Stimulated activated CD4-positive, alpha-beta T cell treated with anti-CD3 and anti-CD28 coated beads, Interleukin-2, amount 100 ng/mL, for 4 hours (primary cell): ENCODE results near the gene C17orf75.
A peak's percentile ranks its signal among the peaks of the same experiment; 100 is the strongest.
"Not testable (repeated sequence)": the region's sequence is repeated elsewhere in the genome, so short reads cannot be mapped to it uniquely, and the experiment has no call there.

ENCODE experiments used
- DNase-seq: peaks from one replicate; pipeline ENCODE4 v3.0.0-alpha.2; 2020; ENCODE audit warnings: low read depth

The C17orf75 gene

GRCh38 chr17:32345951-32346600 is 4.1 kb upstream of the C17orf75 start:
- DNase-seq: no peak

- no peak for DNase-seq
Observed at GRCh38 chr17:32342603-32343325, 791 bp upstream of the C17orf75 start.

- DNase-seq: peak; percentile 24
Observed at GRCh38 chr17:32341141-32341856, 674 bp downstream of the C17orf75 start.

DNA sequence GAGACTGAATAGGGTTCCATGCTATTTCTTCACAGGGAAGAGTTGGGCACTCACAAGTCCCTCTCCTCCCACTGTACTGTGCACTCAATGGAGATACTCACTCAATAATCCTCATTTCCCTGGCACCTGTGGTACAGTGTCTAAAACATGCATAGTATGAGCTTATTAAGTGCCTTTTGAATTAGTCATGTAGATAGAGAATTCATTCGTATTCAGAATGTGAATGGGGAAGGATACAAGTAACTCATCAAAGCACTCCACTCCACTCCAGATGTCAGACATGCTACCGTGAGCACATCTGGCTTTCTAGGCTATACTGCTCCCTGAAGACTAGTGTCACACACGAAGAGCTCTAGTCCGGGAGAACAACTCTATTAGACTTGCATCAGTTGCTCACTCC is 6.3 kb downstream of the C17orf75 start:
- no peak for DNase-seq

DNA sequence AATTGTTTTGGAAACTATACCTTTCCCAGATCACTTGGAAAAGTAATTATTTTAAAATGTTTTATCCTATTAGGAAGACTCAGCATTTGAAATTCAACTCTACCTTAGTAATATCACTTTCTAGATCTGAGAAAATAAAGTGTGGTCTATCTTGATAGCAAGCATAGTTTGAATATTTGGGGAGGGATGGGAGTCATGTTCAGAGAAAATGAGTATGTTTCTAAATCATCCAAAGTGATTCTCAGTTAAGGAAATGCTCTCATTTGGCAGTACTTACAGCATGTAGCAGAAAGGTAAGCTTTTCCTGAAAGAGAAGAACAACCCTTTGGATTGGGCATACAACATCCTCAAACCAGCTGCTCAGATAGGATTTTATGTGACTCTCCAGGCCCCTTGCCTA is 6.9 kb downstream of the C17orf75 start:
- no peak for DNase-seq

- no peak for DNase-seq
Observed at GRCh38 chr17:32333187-32333586, 8.8 kb downstream of the C17orf75 start.

GRCh38 chr17:32331243-32332040 is 10.5 kb downstream of the C17orf75 start:
- no peak for DNase-seq

- no peak for DNase-seq
Observed at GRCh38 chr17:32330147-32330546, 11.8 kb downstream of the C17orf75 start.

DNA sequence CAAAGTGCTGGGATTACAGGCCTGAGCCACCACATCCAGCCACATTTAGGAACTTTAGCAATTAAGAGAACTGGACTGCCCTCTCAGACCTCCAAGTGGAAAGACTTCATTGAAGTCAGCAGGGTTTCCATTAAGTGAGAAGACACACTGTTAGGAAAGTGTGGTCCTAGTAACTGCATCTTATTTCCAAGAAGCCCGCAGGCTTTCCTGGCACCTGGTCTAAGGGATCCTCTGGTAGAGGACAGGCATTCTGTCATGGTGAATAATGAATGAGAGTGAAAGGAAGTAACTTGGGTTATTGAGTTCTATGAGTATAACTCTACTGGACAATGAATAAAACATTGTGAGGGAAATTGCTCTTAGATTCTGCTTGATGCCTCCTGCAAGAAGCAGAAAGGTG is 14.1 kb downstream of the C17orf75 start:
- DNase-seq: no peak

DNA sequence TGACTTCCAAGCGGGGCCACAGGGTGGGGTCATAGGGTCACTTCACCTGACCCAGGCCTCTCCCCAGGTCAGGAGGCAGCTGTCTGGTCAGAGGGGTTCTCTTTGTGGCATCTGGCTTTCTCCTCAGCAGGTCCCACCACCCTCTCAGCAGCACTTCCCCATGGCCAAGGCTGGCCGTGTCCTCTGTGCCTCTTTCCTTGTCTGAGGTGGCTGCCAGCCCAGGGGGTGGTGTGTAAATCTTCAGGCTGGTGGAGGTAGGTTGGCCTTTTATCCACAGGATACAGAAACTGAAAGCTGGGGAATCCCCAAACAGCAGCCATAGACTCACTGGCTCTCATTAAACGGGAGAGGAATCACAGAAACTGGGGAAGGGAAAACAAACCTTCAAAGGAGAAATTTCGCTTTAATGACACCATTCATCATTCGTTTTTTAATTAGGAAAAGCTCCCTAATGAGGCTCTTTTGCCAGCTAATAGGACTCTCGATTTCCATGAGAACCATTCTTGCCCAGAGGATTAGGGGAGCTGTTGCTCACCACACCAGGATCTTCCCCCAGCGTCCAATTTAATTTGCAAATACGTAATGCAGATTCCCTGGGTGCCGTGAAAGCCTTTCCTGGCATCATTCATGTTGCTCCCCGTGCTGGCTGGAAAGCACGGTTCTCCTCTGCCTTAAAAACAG is 18.0 kb downstream of the C17orf75 start:
- peak; percentile 22 for DNase-seq

DNA sequence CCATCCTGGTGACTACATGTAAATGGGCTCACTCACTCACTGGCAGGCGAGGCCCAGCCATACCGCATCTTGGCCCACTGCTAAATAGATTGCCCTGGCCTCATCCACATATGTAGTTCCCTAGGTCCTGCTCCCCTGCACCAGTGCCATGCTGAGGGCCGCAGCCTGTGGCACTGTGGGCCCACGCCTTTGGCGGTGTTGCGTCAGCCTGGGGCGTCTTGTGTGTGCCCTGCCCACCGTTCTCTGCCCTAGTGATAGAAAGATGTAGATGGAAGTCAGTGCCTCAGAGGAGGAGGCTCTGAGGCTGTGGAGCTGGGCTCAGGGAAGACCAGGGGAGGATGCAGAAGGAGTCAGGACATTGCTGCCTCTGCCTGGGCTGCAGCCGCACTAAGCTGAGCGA is 18.9 kb downstream of the C17orf75 start:
- no peak for DNase-seq

- no peak for DNase-seq
Observed at GRCh38 chr17:32320847-32321246, 21.1 kb downstream of the C17orf75 start.

DNA sequence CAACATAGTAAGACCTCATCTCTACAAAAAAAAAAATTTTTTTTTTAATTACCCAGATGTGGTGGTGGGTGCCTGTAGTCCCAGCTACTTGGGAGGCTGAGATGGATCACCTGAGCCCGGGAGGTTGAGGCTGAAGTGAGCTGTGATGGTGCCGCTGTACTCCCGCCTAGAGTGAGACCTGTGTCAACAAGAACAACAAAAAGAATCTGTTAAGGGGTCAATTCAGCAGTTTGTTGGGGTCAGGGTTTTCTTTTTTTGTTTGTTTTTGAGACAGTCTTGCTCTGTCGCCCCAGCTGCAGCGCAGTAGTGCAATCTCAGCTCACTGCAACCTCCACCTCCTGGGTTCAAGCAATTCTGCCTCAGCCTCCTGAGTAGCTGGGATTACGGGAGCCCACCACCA is 21.9 kb downstream of the C17orf75 start:
- not testable (repeated sequence) for DNase-seq

GRCh38 chr17:32319548-32319905 is 22.4 kb downstream of the C17orf75 start:
- DNase-seq: peak; percentile 64

GRCh38 chr17:32318071-32318470 is 23.9 kb downstream of the C17orf75 start:
- no peak for DNase-seq

DNA sequence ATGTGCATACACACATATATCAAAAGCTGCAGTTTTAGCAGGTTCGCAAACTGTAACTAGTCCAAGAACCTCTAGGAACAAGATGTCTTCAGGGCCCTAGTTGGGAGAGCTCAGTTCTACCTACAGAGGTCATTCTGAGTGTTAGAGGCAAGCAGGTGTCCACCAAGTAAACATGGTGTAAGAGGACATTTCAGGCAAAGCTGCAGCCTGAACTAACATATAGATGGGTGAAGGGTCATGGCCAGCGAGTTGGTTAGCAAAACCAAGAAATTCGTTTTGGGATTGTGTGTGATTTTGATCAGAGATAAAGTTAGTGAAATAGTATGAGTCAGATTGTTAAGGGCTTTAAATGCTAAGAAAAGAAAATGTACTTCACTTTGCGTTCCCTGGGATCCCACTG is 24.6 kb downstream of the C17orf75 start:
- no peak for DNase-seq

DNA sequence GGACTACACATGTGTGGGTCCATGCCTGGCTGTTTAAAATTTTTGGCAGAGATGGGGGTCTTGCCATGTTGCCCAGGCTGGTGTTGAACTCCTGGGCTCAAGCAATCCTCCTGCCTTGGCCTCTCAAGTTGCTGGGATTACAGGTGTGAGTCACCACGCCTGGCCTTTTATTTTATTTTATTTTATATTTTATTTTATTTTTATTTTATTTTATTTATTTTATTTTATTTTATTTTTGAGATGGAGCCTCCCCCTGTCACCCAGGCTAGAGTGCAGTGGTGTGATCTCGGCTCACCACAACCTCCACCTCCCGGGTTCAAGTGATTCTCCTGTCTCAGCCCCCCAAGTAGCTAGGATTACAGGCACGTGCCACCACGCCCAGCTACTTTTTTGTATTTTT is 25.3 kb downstream of the C17orf75 start:
- DNase-seq: not testable (repeated sequence)

DNA sequence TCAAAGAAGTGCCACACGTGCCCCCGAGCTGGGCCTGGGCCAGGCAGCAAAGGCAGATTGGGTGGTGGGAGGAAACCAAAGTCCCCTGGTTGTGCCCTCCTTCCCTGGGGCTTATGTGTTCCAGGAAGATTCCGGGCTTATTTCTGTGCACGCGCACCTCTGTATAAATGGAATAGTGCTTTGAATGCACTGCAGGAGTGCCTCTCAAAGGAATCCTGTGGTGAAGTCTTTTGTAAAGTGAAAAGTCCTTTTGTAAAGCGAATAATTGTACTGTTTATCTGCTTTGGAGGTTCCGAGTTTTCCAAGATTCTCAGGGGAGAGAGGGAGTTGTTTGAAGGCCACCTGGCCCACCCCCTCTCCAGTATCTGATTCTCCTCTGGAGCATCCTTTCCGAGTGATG is 26.8 kb downstream of the C17orf75 start:
- no peak for DNase-seq

DNA sequence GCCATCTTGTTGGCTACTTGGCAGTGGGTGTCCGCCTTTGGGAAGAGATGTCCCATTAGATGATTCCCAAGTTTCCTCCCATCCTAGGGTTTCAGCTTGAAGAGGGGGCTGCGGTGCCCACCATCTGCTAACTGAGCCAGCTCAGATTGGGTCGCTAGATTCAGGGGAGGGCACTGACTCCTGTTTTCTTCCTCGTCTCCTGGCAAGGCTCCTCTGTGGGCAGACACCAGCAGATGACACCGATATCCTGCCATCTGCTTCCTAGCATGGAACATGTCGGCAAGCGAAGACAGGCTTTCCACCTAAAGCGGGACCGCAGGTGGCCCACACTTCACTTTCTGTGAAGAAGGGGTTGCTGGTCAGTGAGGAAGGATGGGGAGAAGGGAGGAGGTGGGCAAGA is 27.3 kb downstream of the C17orf75 start:
- no peak for DNase-seq

DNA sequence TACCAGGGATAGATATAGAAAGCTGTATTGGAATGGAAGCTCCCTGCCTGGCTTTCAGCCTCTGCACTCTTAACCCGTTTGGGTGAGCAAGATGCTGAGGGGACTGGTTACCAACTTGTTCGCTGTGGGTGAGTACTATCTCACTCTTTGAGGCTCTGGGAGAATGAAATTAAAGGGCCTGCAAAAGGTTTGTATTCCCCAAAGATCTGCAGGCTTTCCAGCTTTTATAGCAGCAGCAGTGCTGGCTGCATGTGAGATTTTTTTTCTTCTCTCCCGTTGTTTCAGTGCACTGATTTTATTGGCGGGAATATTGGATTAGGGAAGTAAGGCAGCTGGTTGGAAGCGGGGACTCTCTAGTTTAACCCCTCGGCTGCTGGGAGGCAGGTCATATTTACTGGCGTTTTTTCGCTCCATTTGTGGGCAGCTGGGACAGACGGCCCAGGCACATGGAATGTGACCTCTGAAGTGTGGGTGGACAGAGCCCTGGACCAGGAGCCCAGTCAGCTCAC is 30.9 kb downstream of the C17orf75 start:
- DNase-seq: no peak

DNA sequence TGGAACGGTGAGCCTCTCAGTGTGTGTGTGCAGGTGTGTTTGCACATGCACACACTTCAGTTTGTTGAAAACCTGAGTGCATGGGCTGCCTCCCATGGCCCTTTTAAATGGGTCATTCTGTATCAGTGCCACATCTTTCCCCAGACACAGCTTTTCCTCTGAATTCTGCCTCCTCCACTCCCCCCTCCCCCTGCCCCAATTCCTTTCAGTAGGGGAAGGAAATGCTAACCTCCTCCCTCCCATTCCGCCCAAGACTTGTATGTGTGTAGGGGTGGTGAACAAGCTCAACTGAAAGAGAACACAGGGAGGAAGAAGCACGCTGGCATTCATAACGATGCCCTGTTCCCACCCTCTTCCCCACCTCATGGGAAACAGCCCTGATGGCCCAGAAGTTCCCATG is 34.3 kb downstream of the C17orf75 start:
- no peak for DNase-seq

- no peak for DNase-seq
Observed at GRCh38 chr17:32305049-32305448, 36.9 kb downstream of the C17orf75 start.
